ENCODE results near the gene RPL10A. TPM values are rescaled to one million over a fixed set of nuclear protein-coding genes. Genes with fewer than 3 reads are reported as not detected.
"Not testable (repeated sequence)": the region's sequence is repeated elsewhere in the genome, so short reads cannot be mapped to it uniquely, and the experiment has no call there.

The RPL10A gene
- total RNA-seq, 1 experiment from 2014 or later = 828 TPM

- no peak for DNase-seq
- CTCF ChIA-PET = no interaction called here
- BruUV-seq (replicated peaks) = no TSS peak
- TF ChIP-seq CTCF (IDR thresholded peaks at IDR 0.05; ENCODE audit: unreplicated experiment) = no peak
- H3K9me3 Mint-ChIP-seq (ENCODE audit: low read depth, unreplicated experiment) = peaks cover 3% of the 10 kb centered on the region
- intact Hi-C loops (cut with micrococcal nuclease; ENCODE audit: unreplicated experiment) = no loop called here
- H3K4me1 Mint-ChIP-seq (ENCODE audit: low read depth, unreplicated experiment) = no peaks in the 10 kb centered on the region
- H3K4me3 Mint-ChIP-seq (ENCODE audit: low read depth, unreplicated experiment) = no peak overlapping the region
- no peaks in the 10 kb centered on the region for H3K27me3 Mint-ChIP-seq (ENCODE audit: unreplicated experiment)
- peaks cover 13% of the 10 kb centered on the region for H3K36me3 Mint-ChIP-seq (ENCODE audit: insufficient read depth, unreplicated experiment)
- no peak overlapping the region for H3K27ac Mint-ChIP-seq (ENCODE audit: unreplicated experiment)
These were observed 38.7 kb upstream of the RPL10A start for GRCh38 chr6:35429463-35429862.

GRCh38 chr6:35432291-35432690 lies 35.9 kb upstream of the RPL10A start:
- H3K27me3 Mint-ChIP-seq (ENCODE audit: unreplicated experiment) = no peaks in the 10 kb centered on the region
- H3K4me1 Mint-ChIP-seq (ENCODE audit: low read depth, unreplicated experiment) = no peaks in the 10 kb centered on the region
- H3K9me3 Mint-ChIP-seq (ENCODE audit: low read depth, unreplicated experiment) = peaks cover 3% of the 10 kb centered on the region
- CTCF ChIA-PET = no interaction called here
- no peak overlapping the region for H3K27ac Mint-ChIP-seq (ENCODE audit: unreplicated experiment)
- no peak for TF ChIP-seq CTCF (IDR thresholded peaks at IDR 0.05; ENCODE audit: unreplicated experiment)
- peaks cover 3% of the 10 kb centered on the region for H3K36me3 Mint-ChIP-seq (ENCODE audit: insufficient read depth, unreplicated experiment)
- no peak for DNase-seq
- no TSS peak for BruUV-seq (replicated peaks)
- intact Hi-C loops (cut with micrococcal nuclease; ENCODE audit: unreplicated experiment) = no loop called here
- no peak overlapping the region for H3K4me3 Mint-ChIP-seq (ENCODE audit: low read depth, unreplicated experiment)

- CTCF ChIA-PET = not testable (repeated sequence)
These were observed 35.5 kb upstream of the RPL10A start for GRCh38 chr6:35432702-35433101.

GRCh38 chr6:35435074-35435837 lies 32.9 kb upstream of the RPL10A start:
- Mint-ChIP-seq H3K4me3 (ENCODE audit: low read depth, unreplicated experiment) (no peak overlapping the region), H3K4me1 (ENCODE audit: low read depth, unreplicated experiment) (no peaks in the 10 kb centered on the region), H3K36me3 (ENCODE audit: insufficient read depth, unreplicated experiment) (no peaks in the 10 kb centered on the region), H3K9me3 (ENCODE audit: low read depth, unreplicated experiment) (no peaks in the 10 kb centered on the region), H3K27me3 (ENCODE audit: unreplicated experiment) (no peaks in the 10 kb centered on the region), H3K27ac (ENCODE audit: unreplicated experiment) (no peak overlapping the region)
- no peak for DNase-seq
- CTCF ChIA-PET = interaction anchor here (0.6 to 1.8 kb wide), 2 partner anchors 94 to 1216 kb away, joined by 3 to 4 read pairs; no protein-coding TSS in a partner anchor
- BruUV-seq (replicated peaks) = no TSS peak
- intact Hi-C loops (cut with micrococcal nuclease; ENCODE audit: unreplicated experiment) = no loop called here
- TF ChIP-seq CTCF (IDR thresholded peaks at IDR 0.05; ENCODE audit: unreplicated experiment) = no peak

More at GRCh38 chr6:35432702-35433101, 35.5 kb upstream of the RPL10A start:
- H3K36me3 Mint-ChIP-seq (ENCODE audit: insufficient read depth, unreplicated experiment); H3K4me3 Mint-ChIP-seq (ENCODE audit: low read depth, unreplicated experiment); H3K27me3 Mint-ChIP-seq (ENCODE audit: unreplicated experiment); DNase-seq; intact Hi-C loops (cut with micrococcal nuclease; ENCODE audit: unreplicated experiment); BruUV-seq (replicated peaks); H3K4me1 Mint-ChIP-seq (ENCODE audit: low read depth, unreplicated experiment); H3K27ac Mint-ChIP-seq (ENCODE audit: unreplicated experiment); H3K9me3 Mint-ChIP-seq (ENCODE audit: low read depth, unreplicated experiment): not testable (repeated sequence)

Data from Calu3 (cell line).